ENCODE data around the gene SDK1. TPM values are rescaled to one million over a fixed set of nuclear protein-coding genes. Genes with fewer than 3 reads are reported as not detected.

Gene SDK1
- total and polyA plus RNA-seq, 10 of the 15 experiments (the other 5 are each of a cell fraction or from before 2014, with no cell fraction given) = 0.14 to 0.33 TPM; not detected in 8

DNA sequence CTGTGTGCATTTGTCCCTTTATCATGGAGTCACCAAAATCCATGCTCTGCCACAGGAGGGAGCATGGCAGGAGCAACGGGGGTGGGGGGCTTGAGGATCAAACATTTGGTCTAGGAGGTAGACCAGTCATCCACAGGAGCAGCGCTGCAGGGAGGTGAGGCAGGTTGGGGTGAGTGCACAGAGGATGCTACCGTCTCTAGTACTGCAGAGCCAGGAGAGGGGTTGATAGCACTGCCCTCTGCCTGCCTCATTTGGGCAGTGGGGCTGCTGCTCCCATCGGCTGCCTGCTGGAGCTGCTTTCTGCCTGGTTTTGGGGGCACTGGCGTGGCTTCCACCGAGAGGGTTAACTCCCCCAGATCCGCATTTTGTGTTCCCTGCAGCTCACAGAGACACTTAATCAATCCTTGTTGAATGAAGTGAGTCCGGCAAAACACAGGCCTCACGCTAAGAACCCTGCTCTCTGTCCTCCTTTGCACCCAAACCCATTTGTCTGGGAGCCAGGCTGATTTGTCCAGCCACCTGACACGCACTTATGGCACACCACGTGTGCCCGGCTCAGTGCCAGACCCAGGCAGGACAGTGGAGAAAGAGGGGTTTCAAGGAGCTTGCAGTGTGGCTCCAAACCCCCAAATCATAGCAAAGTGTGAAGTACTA is 854.0 kb downstream of the SDK1 start:
- FAIRE-seq = no peak
- SMC1A ChIA-PET (ENCODE audit: uncharacterized antibody, unreplicated experiment) = no interaction called here
- POLR2A ChIA-PET = no interaction called here
- 19% methylated on average over 12 of the region's 12 CpGs for WGBS (ENCODE audit: insufficient coverage, insufficient replicate concordance, low lambda C conversion rate, missing lambda C conversion rate)
- no peak for ATAC-seq
- H3K9ac ChIP-seq (ENCODE audit: control insufficient read depth, insufficient read depth, low read length) = no peak overlapping the region
- no peak overlapping the region for H3K4me3 ChIP-seq
- no peaks in the 10 kb centered on the region; the same call in 2 of the 3 replicates for H3K9me3 ChIP-seq (replicated peaks; ENCODE audit: control insufficient read depth, insufficient read depth, low read length)
- H3K4me2 ChIP-seq (ENCODE audit: control insufficient read depth, insufficient read depth) = no peak overlapping the region
- H3K27ac ChIP-seq (ENCODE audit: control insufficient read depth, insufficient read depth) = no peak overlapping the region
- RAD21 ChIA-PET (ENCODE audit: unreplicated experiment) = no interaction called here
- intact Hi-C loops (cut with micrococcal nuclease; ENCODE audit: unreplicated experiment) = no loop called here
- H4K20me1 ChIP-seq (ENCODE audit: control insufficient read depth, insufficient read depth) = no peaks in the 10 kb centered on the region
- BruUV-seq (replicated peaks) = no TSS peak
- H3K4me1 ChIP-seq (ENCODE audit: control insufficient read depth, insufficient read depth, low read length) = no peaks in the 10 kb centered on the region
- no peak for DNase-seq (ENCODE audit: low read depth, low spot score)
- no peaks in the 10 kb centered on the region for H3K79me2 ChIP-seq (ENCODE audit: control insufficient read depth, insufficient read depth, low read length)
- CTCF ChIA-PET = no interaction called here
- H3K27me3 ChIP-seq (replicated peaks in 1 of 2; ENCODE audit: control insufficient read depth in 2 of 2, insufficient read depth in 2 of 2, low read length in 1 of 2) = no peaks in the 10 kb centered on the region
- in situ Hi-C loops (cut with MboI) = no loop called here
- no peaks in the 10 kb centered on the region for H3K36me3 ChIP-seq (ENCODE audit: control insufficient read depth in 2 of 2, insufficient read depth in 2 of 2, low read length in 1 of 2)
- H2AFZ ChIP-seq (ENCODE audit: control insufficient read depth, low read depth, low read length) = no peak overlapping the region
- TF ChIP-seq, protein P1, sequence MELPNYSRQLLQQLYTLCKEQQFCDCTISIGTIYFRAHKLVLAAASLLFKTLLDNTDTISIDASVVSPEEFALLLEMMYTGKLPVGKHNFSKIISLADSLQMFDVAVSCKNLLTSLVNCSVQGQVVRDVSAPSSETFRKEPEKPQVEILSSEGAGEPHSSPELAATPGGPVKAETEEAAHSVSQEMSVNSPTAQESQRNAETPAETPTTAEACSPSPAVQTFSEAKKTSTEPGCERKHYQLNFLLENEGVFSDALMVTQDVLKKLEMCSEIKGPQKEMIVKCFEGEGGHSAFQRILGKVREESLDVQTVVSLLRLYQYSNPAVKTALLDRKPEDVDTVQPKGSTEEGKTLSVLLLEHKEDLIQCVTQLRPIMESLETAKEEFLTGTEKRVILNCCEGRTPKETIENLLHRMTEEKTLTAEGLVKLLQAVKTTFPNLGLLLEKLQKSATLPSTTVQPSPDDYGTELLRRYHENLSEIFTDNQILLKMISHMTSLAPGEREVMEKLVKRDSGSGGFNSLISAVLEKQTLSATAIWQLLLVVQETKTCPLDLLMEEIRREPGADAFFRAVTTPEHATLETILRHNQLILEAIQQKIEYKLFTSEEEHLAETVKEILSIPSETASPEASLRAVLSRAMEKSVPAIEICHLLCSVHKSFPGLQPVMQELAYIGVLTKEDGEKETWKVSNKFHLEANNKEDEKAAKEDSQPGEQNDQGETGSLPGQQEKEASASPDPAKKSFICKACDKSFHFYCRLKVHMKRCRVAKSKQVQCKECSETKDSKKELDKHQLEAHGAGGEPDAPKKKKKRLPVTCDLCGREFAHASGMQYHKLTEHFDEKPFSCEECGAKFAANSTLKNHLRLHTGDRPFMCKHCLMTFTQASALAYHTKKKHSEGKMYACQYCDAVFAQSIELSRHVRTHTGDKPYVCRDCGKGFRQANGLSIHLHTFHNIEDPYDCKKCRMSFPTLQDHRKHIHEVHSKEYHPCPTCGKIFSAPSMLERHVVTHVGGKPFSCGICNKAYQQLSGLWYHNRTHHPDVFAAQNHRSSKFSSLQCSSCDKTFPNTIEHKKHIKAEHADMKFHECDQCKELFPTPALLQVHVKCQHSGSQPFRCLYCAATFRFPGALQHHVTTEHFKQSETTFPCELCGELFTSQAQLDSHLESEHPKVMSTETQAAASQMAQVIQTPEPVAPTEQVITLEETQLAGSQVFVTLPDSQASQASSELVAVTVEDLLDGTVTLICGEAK (IDR thresholded peaks at IDR 0.05; ENCODE audit: borderline replicate concordance) = no peak
- TF ChIP-seq, protein P2, sequence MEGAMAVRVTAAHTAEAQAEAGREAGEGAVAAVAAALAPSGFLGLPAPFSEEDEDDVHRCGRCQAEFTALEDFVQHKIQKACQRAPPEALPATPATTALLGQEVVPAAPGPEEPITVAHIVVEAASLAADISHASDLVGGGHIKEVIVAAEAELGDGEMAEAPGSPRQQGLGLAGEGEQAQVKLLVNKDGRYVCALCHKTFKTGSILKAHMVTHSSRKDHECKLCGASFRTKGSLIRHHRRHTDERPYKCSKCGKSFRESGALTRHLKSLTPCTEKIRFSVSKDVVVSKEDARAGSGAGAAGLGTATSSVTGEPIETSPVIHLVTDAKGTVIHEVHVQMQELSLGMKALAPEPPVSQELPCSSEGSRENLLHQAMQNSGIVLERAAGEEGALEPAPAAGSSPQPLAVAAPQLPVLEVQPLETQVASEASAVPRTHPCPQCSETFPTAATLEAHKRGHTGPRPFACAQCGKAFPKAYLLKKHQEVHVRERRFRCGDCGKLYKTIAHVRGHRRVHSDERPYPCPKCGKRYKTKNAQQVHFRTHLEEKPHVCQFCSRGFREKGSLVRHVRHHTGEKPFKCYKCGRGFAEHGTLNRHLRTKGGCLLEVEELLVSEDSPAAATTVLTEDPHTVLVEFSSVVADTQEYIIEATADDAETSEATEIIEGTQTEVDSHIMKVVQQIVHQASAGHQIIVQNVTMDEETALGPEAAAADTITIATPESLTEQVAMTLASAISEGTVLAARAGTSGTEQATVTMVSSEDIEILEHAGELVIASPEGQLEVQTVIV (IDR thresholded peaks at IDR 0.05; ENCODE audit: borderline replicate concordance, partially characterized antibody) = no peak
- TF ChIP-seq YBX1 (IDR thresholded peaks at IDR 0.05) = no peak
- TF ChIP-seq, protein P3, sequence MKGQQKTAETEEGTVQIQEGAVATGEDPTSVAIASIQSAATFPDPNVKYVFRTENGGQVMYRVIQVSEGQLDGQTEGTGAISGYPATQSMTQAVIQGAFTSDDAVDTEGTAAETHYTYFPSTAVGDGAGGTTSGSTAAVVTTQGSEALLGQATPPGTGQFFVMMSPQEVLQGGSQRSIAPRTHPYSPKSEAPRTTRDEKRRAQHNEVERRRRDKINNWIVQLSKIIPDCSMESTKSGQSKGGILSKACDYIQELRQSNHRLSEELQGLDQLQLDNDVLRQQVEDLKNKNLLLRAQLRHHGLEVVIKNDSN (IDR thresholded peaks at IDR 0.05; ENCODE audit: borderline replicate concordance, extremely low read length, insufficient read depth, low read depth, low read length) = no peak
- TF ChIP-seq SIX5 (IDR thresholded peaks at IDR 0.05; ENCODE audit: low read depth, low read length, severe bottlenecking) = no peak
- no peak for TF ChIP-seq SRF (IDR thresholded peaks at IDR 0.05; ENCODE audit: low read depth in 2 of 2, low read length in 2 of 2)
- TF ChIP-seq, protein P4, sequence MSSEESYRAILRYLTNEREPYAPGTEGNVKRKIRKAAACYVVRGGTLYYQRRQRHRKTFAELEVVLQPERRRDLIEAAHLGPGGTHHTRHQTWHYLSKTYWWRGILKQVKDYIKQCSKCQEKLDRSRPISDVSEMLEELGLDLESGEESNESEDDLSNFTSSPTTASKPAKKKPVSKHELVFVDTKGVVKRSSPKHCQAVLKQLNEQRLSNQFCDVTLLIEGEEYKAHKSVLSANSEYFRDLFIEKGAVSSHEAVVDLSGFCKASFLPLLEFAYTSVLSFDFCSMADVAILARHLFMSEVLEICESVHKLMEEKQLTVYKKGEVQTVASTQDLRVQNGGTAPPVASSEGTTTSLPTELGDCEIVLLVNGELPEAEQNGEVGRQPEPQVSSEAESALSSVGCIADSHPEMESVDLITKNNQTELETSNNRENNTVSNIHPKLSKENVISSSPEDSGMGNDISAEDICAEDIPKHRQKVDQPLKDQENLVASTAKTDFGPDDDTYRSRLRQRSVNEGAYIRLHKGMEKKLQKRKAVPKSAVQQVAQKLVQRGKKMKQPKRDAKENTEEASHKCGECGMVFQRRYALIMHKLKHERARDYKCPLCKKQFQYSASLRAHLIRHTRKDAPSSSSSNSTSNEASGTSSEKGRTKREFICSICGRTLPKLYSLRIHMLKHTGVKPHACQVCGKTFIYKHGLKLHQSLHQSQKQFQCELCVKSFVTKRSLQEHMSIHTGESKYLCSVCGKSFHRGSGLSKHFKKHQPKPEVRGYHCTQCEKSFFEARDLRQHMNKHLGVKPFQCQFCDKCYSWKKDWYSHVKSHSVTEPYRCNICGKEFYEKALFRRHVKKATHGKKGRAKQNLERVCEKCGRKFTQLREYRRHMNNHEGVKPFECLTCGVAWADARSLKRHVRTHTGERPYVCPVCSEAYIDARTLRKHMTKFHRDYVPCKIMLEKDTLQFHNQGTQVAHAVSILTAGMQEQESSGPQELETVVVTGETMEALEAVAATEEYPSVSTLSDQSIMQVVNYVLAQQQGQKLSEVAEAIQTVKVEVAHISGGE (CRISPR knock-in tag; IDR thresholded peaks at IDR 0.05) = no peak
- TF ChIP-seq, protein P5, sequence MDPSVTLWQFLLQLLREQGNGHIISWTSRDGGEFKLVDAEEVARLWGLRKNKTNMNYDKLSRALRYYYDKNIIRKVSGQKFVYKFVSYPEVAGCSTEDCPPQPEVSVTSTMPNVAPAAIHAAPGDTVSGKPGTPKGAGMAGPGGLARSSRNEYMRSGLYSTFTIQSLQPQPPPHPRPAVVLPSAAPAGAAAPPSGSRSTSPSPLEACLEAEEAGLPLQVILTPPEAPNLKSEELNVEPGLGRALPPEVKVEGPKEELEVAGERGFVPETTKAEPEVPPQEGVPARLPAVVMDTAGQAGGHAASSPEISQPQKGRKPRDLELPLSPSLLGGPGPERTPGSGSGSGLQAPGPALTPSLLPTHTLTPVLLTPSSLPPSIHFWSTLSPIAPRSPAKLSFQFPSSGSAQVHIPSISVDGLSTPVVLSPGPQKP (IDR thresholded peaks at IDR 0.05; ENCODE audit: low read depth, low read length) = no peak
- no peak for TF ChIP-seq TBL1XR1 (IDR thresholded peaks at IDR 0.05; ENCODE audit: low read depth, low read length)
- no peak for TF ChIP-seq ZNF274 (IDR thresholded peaks at IDR 0.05; ENCODE audit: insufficient read depth, insufficient read length)

All from GM12878 (cell line).